Right lobe of liver (tissue), 6 donors: ENCODE data around the gene PRMT2. TPM values are rescaled to one million over a fixed set of nuclear protein-coding genes. Genes with fewer than 3 reads are reported as not detected.

ENCODE experiments used
- ATAC-seq, 4 donors: fragments of 200-7000 bp; cut with Tn5 transposase; one replicate each; pipeline ENCODE4 v1.9.1; 2020; ENCODE audit warnings: mild to moderate bottlenecking in 4 of 4, moderate library complexity in 4 of 4
- DNase-seq, 3 donors: peaks; one replicate each; pipeline ENCODE4 v3.0.0-alpha.2; 2020
- H3K27ac ChIP-seq, 3 donors: fragments of 200-600 bp; one replicate each; pipeline ENCODE4 v1.8.0; 2022
- H3K27me3 ChIP-seq, 2 donors: fragments of 200-600 bp; one replicate each; pipeline ENCODE4 v1.8.0; 2022
- H3K36me3 ChIP-seq, 4 donors: fragments of 200-600 bp; sonication (generic) in 1 of 4; one replicate each; pipeline versions ENCODE4 v1.5.1 to v1.8.0; 2017 to 2022; ENCODE audit warnings: control low read depth in 1 of 4
- H3K4me1 ChIP-seq, 4 donors: fragments of 200-600 bp; sonication (generic) in 1 of 4; one replicate each; pipeline versions ENCODE4 v1.5.1 to v1.8.0; 2017 to 2022; ENCODE audit warnings: control low read depth in 1 of 4
- H3K4me3 ChIP-seq, 3 donors: fragments of 200-600 bp; one replicate each; pipeline ENCODE4 v1.8.0; 2022
- H3K9me3 ChIP-seq, 4 donors: fragments of 200-600 bp; sonication (generic) in 1 of 4; one replicate each; pipeline versions ENCODE4 v1.5.1 to v1.8.0; 2017 to 2022; ENCODE audit warnings: control low read depth in 1 of 4
- POLR2A ChIP-seq: fragments of 450-650 bp; IDR thresholded peaks from one replicate; pipeline ENCODE4 v1.6.1; 2017; ENCODE audit warnings: antibody characterized with exemption, mild to moderate bottlenecking
- WGBS: methylation state at CpG from one replicate; pipeline ENCODE4 v1.1.6; 2018; ENCODE audit warnings: low coverage, low lambda C conversion rate; ENCODE audit not compliant: insufficient coverage; ENCODE audit errors: missing lambda C conversion rate; 5-methylcytosine and 5-hydroxymethylcytosine counted together
- intact Hi-C, 2 donors: fragments of 100-400 bp; cut with DNase I; formaldehyde crosslinking; loops; one replicate each; pipeline versions ENCODE4 v1.11.2 to v1.14.1; 2022
- total RNA-seq, 6 experiments: library from RNA; depleted of rRNA in 2 of 6; stranded (reverse); fragments of >200 nt in 2 of 6; fragmentation: NEBNext Ultra II Directional in 3 of 6; extraction: Animal tissue kit (Norgen Biotek cat#: 25700) in 3 of 6; gene quantifications; one replicate each; pipeline versions ENCODE4 v1.1.0 to v1.2.4, GENCODE V29; 2016 to 2023
- TF ChIP-seq, protein P1 (sequence below), 4 donors: fragments of 200-600 bp in 3 of 4; fragments of 450-650 bp in 1 of 4; IDR thresholded peaks; one replicate each; pipeline versions ENCODE4 v1.5.1 to v1.8.0; 2016 to 2022; ENCODE audit warnings: antibody characterized with exemption in 4 of 4, mild to moderate bottlenecking in 2 of 4
- donor health status: DM: no; HTN: yes; CAD: no.
- donor health status: DM: no; HTN: no; CAD: no.
- donor health status: DM: no; HTN: no; CAD: no.
- donor health status: DM: no; HTN: yes; CAD: no.
- donor health status: DM: no; HTN: yes; CAD: no.

The PRMT2 gene
- total RNA-seq, 6 experiments from 2014 or later: 12.4 to 28.0 (median 19.6) TPM

DNA sequence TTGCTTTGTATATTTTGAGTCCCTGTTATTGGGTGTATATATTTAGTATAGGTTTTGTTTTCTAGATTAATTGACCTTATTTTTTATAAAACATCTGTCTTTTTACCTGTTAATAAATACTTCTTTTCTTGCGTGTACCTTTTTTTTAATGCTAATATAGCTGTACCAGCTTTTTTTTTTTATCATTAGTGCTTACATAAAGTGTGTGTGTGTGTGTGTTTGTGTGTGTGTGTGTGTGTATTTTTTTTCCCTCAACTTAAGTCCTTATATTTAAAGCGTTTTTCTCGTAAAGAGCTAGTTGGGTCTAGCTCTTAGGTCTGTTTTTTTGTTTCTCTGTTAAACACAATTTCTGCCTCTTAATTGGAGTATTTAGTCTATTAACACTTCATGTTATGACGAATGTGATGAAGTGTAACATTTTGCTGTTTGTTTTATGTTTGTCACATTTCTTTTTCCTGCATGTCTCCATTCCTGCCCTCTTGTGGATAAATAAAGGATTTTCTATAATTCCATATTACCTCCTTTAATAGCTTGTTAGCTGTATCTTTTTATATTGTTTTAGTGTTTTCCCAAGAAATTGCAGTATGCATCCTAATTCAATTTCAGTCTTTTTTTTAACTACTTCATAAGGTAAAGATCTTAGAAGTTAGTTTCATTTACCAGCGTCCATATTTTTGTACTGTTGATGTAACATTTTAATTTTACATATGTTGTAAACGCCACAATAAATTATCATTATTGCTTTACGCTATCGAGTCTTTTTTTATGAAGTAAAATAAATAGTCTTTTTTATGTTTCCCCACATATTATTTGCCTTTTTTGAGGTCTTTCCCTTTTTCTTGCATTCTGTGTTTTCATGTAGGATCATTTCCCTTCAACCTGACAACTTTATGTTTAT lies 4.3 kb downstream of the PRMT2 start:
- no peaks in the 10 kb centered on the region for H3K27me3 ChIP-seq
- H3K36me3 ChIP-seq: peaks cover 0 to 11% (median 2%) of the 10 kb centered on the region in 4 donors
- WGBS: 83% methylated on average over 8 of the region's 8 CpGs
- no peaks in the 10 kb centered on the region for H3K4me1 ChIP-seq
- ATAC-seq (no peak), DNase-seq (no peak)
- H3K4me3 ChIP-seq: no peak overlapping the region
- no peak overlapping the region for H3K27ac ChIP-seq
- intact Hi-C loops: no loop called here
- no peak for TF ChIP-seq POLR2A
- TF ChIP-seq, protein P1, sequence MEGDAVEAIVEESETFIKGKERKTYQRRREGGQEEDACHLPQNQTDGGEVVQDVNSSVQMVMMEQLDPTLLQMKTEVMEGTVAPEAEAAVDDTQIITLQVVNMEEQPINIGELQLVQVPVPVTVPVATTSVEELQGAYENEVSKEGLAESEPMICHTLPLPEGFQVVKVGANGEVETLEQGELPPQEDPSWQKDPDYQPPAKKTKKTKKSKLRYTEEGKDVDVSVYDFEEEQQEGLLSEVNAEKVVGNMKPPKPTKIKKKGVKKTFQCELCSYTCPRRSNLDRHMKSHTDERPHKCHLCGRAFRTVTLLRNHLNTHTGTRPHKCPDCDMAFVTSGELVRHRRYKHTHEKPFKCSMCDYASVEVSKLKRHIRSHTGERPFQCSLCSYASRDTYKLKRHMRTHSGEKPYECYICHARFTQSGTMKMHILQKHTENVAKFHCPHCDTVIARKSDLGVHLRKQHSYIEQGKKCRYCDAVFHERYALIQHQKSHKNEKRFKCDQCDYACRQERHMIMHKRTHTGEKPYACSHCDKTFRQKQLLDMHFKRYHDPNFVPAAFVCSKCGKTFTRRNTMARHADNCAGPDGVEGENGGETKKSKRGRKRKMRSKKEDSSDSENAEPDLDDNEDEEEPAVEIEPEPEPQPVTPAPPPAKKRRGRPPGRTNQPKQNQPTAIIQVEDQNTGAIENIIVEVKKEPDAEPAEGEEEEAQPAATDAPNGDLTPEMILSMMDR (IDR thresholded peaks at IDR 0.05): peak; percentile 35 to 47 (median 40)
- H3K9me3 ChIP-seq: no peaks in the 10 kb centered on the region

DNA sequence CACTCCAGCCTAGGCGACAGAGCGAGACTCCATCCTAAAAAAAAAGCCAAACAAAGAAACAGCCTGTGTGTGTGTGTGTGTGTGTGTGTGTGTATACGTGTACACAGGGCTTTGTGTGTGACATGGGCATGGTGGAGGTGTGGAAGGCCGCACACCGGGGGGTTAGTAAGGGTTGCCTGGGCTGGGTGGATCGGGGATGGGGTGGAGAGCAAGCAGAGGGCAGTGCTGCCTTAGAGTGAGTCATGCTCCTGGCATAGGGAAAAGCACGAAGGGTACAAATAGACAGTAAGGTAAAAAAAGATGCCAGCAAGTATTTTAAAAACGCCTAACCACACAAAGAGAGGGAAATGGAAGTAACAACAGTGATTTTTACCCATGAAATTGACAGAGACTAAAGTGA lies 6.2 kb downstream of the PRMT2 start:
- no peak for TF ChIP-seq POLR2A
- TF ChIP-seq, protein P1 (IDR thresholded peaks at IDR 0.05): no peak
- no peaks in the 10 kb centered on the region for H3K4me1 ChIP-seq
- intact Hi-C loops: no loop called here
- DNase-seq (no peak), ATAC-seq (peak in 1 of 4 donors; percentile 21)
- H3K4me3 ChIP-seq: no peak overlapping the region
- H3K27me3 ChIP-seq: no peaks in the 10 kb centered on the region
- H3K27ac ChIP-seq: no peak overlapping the region
- no peaks in the 10 kb centered on the region for H3K9me3 ChIP-seq
- H3K36me3 ChIP-seq: peaks cover 0 to 30% (median 7%) of the 10 kb centered on the region in 4 donors
- WGBS: 75% methylated on average over 7 of the region's 8 CpGs

DNA sequence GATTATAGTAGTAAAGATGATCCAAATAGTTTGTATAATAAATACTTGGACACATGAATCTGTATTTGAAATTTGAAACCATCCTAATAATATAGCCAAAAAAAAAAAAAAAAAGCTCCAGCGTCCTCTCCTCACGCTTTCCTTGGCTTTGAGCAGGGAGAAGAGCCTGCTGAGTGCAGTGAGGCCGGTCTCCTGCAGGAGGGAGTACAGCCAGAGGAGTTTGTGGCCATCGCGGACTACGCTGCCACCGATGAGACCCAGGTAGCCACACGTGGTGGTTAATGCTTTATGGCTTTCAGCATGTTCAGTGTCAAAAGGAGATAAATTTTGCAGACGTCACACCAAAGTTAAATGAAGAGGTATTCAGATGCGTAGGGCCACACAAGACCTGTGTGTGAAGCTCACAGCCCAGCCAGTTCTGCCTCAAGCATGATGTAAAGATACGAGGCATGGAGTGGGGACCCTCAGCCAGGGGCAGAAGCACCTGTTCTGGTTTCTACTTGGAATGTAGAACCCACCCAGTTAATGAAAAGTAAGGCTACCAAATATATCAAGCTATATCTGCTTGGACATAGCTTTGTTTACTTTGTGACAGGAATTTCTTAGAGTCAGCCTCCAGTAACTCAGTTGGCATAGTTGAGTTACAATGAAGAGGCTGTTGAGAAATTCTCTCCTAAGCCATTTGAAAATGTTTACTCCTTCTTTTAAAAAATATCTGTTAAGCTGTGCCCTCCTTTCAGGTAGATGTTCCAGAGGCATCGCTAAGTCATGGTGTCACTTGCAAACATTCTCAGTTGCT lies 8.1 kb downstream of the PRMT2 start:
- Histone ChIP-seq H3K9me3 (no peaks in the 10 kb centered on the region), H3K4me3 (no peak overlapping the region), H3K36me3 (peaks cover 2 to 37% (median 15%) of the 10 kb centered on the region in 4 donors), H3K4me1 (no peaks in the 10 kb centered on the region), H3K27ac (no peak overlapping the region), H3K27me3 (no peaks in the 10 kb centered on the region)
- TF ChIP-seq, protein P1 (IDR thresholded peaks at IDR 0.05): no peak
- 77% methylated on average over 9 of the region's 12 CpGs for WGBS
- no peak for ATAC-seq
- DNase-seq: no peak
- intact Hi-C loops: no loop called here

DNA sequence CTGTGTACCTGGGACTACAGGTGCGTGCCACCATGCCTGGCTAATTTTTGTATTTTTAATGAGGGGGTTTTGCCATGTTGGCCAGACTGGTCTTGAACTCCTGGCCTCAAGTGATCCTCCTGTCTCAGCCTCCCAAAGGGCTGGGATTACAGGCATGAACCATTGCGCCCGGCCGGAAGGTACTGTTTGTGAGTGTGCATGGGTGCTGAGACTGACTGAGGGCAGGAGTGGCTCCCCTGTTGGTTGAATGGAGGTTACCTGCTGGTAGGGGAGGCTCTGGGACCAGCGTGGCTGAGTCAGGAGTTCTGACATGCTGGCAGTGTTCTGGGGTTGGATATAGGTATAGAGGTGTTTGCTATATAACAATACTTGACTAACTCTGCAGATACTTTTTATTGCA lies 10.4 kb downstream of the PRMT2 start:
- H3K4me3 ChIP-seq: no peak overlapping the region
- intact Hi-C loops: no loop called here
- DNase-seq (no peak), ATAC-seq (no peak)
- no peaks in the 10 kb centered on the region for H3K4me1 ChIP-seq
- no peaks in the 10 kb centered on the region for H3K9me3 ChIP-seq
- no peak overlapping the region for H3K27ac ChIP-seq
- peaks cover 6 to 60% (median 23%) of the 10 kb centered on the region in 4 donors for H3K36me3 ChIP-seq
- 93% methylated on average over 5 of the region's 5 CpGs for WGBS
- H3K27me3 ChIP-seq: no peaks in the 10 kb centered on the region
- TF ChIP-seq POLR2A: no peak
- TF ChIP-seq, protein P1 (IDR thresholded peaks at IDR 0.05): no peak
